SU-DHL-6 (cell line): ENCODE data around the gene MTF1.
"Not testable (repeated sequence)": the region's sequence is repeated elsewhere in the genome, so short reads cannot be mapped to it uniquely, and the experiment has no call there.

Source experiments
- H2AFZ ChIP-seq: fragments of 200-600 bp; sonication (generic); 2 replicates; pipeline ENCODE4 v1.6.1; 2014; ENCODE audit warnings: low read depth, mild to moderate bottlenecking, moderate library complexity, mixed read lengths, antibody characterized with exemption, low read length; ENCODE audit not compliant: severe bottlenecking
- H3F3A ChIP-seq: fragments of 200-600 bp; shearing (Covaris generic); 2 replicates; pipeline ENCODE4 v1.6.0; 2016; ENCODE audit warnings: antibody characterized with exemption, mild to moderate bottlenecking; ENCODE audit not compliant: insufficient read depth
- H3K27ac ChIP-seq: fragments of 200-600 bp; sonication (generic); 2 replicates; pipeline ENCODE4 v1.5.1; 2016; ENCODE audit warnings: low read depth, mild to moderate bottlenecking, low read length, moderate library complexity, mixed read lengths
- H3K27me3 ChIP-seq: fragments of 200-600 bp; sonication (generic), shearing (Covaris generic); 2 replicates; pipeline ENCODE4 v1.6.0; 2014; ENCODE audit warnings: mild to moderate bottlenecking, low read length
- H3K36me3 ChIP-seq: fragments of 200-600 bp; sonication (generic); 2 replicates; pipeline ENCODE4 v1.6.1; 2014; ENCODE audit warnings: mild to moderate bottlenecking, low read length, mixed read lengths
- H3K4me2 ChIP-seq: fragments of 300-600, 200-600 bp; shearing (Covaris generic), sonication (generic); 2 replicates; pipeline ENCODE4 v1.6.0; 2014; ENCODE audit warnings: low read length, low read depth, mild to moderate bottlenecking; ENCODE audit not compliant: poor library complexity, severe bottlenecking
- H3K4me3 ChIP-seq: fragments of 200-600 bp; sonication (generic); 2 replicates; pipeline ENCODE4 v1.5.1; 2014; ENCODE audit warnings: antibody characterized with exemption, low read length, mild to moderate bottlenecking, mixed read lengths; ENCODE audit not compliant: insufficient read depth, poor library complexity, severe bottlenecking
- H3K79me2 ChIP-seq: fragments of 200-600 bp; sonication (generic); 2 replicates; pipeline ENCODE4 v1.6.1; 2014; ENCODE audit warnings: mild to moderate bottlenecking, low read length, moderate library complexity; ENCODE audit not compliant: insufficient read depth
- H3K9ac ChIP-seq: fragments of 200-600 bp; sonication (generic); 2 replicates; pipeline ENCODE4 v1.7.0; 2014; ENCODE audit warnings: mild to moderate bottlenecking, low read length
- H3K9me2 ChIP-seq: fragments of 200-600 bp; sonication (generic); replicated peaks from 2 replicates; pipeline ENCODE4 v1.6.1; 2014; ENCODE audit warnings: low read length; ENCODE audit not compliant: insufficient read depth
- H3K9me3 ChIP-seq: fragments of 200-600 bp; sonication (generic); 2 replicates; pipeline ENCODE4 v1.6.1; 2014; ENCODE audit warnings: low read length, mixed read lengths; ENCODE audit not compliant: insufficient read depth
- H4K20me1 ChIP-seq: fragments of 200-600 bp; sonication (generic); 2 replicates; pipeline ENCODE4 v1.6.1; 2014; ENCODE audit warnings: low read depth, mild to moderate bottlenecking, antibody characterized with exemption, low read length, moderate library complexity, mixed read lengths
- EZH2phosphoT487 ChIP-seq: fragments of 200-600 bp; sonication (generic), shearing (Covaris generic); conservative IDR thresholded peaks from 2 replicates; pipeline ENCODE4 v1.6.1; 2018; ENCODE audit warnings: mild to moderate bottlenecking, antibody characterized with exemption, low read length, moderate library complexity, mixed read lengths
- TF ChIP-seq, protein P1 (sequence below): fragments of 200-600 bp; sonication (generic); IDR thresholded peaks from one replicate; pipeline ENCODE4 v1.5.1; 2017; ENCODE audit warnings: antibody characterized with exemption, mild to moderate bottlenecking, low read length, moderate library complexity; ENCODE audit not compliant: insufficient read depth, poor library complexity, severe bottlenecking

Gene MTF1

DNA sequence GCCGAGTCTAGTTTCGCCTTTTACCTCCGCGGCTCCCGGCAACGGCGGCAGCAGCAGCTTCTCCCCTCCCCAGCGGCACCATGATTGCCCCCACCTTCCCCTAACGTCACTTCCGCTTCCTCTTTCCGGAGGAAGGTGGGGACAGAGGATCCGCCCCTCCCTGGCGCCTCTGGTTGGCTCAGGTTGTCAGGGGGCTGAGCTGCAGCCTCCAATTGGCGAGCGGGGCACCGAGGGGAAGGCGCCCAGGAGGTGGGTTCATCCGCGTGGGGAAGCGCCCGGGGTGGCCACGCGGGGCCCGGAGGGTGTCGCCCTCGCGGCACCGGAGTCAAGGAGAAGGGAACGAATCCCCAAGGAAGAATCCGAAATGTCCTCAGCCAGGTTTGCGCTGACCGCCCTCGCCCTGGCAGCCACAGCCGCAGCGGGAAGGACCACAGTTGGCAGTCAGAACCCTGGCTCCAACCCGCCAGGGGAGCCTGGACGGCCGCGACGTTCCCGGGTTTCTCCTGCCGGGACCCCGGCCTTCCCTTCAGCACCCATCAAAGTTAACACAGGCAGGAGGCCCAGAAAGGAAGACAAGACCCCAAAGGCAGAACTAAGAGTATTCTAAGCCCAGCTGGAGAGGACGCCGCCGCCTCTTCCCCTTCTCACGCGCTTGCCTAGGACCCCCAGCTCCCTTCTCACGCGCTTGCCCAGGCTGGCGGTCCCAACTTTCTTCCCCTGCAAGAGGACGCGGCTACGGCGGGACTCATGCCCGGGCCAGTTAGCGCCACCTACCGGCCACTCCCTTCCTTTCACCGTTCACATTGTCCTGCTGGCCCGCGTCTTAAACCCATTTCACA, at the start of gene MTF1:
Gene MTF1, minus strand, starts transcription at position 86 of the 839 bp plus-strand sequence. CDS start 1,934 bp downstream, outside the sequence.
- peak within 1 kb of the TSS; percentile 40 for H2AFZ ChIP-seq
- H3K27me3 ChIP-seq, result no peaks in the 10 kb centered on the region
- peak within 1 kb of the TSS; percentile 53 for H3K27ac ChIP-seq
- H3K4me2 ChIP-seq, result peak within 1 kb of the TSS; percentile 81
- TF ChIP-seq, protein P1, sequence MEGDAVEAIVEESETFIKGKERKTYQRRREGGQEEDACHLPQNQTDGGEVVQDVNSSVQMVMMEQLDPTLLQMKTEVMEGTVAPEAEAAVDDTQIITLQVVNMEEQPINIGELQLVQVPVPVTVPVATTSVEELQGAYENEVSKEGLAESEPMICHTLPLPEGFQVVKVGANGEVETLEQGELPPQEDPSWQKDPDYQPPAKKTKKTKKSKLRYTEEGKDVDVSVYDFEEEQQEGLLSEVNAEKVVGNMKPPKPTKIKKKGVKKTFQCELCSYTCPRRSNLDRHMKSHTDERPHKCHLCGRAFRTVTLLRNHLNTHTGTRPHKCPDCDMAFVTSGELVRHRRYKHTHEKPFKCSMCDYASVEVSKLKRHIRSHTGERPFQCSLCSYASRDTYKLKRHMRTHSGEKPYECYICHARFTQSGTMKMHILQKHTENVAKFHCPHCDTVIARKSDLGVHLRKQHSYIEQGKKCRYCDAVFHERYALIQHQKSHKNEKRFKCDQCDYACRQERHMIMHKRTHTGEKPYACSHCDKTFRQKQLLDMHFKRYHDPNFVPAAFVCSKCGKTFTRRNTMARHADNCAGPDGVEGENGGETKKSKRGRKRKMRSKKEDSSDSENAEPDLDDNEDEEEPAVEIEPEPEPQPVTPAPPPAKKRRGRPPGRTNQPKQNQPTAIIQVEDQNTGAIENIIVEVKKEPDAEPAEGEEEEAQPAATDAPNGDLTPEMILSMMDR, result peak; percentile 89
- TF ChIP-seq EZH2phosphoT487, result no peak
- 0 out of 2 replicates have a peak, but pooled peaks cover 17% of the 10 kb centered on the region for H3F3A ChIP-seq
- peak within 1 kb of the TSS; percentile 84 for H3K9ac ChIP-seq
- peak within 1 kb of the TSS; percentile 91 for H3K4me3 ChIP-seq
- no peaks in the 10 kb centered on the region for H3K9me2 ChIP-seq
- peaks cover 38% of the 10 kb centered on the region for H3K79me2 ChIP-seq
- H3K9me3 ChIP-seq, result no peaks in the 10 kb centered on the region
- H4K20me1 ChIP-seq, result no peaks in the 10 kb centered on the region; the same call in 1 of the 2 replicates
- H3K36me3 ChIP-seq, result 0 out of 2 replicates have a peak, but pooled peaks cover 5% of the 10 kb centered on the region

DNA sequence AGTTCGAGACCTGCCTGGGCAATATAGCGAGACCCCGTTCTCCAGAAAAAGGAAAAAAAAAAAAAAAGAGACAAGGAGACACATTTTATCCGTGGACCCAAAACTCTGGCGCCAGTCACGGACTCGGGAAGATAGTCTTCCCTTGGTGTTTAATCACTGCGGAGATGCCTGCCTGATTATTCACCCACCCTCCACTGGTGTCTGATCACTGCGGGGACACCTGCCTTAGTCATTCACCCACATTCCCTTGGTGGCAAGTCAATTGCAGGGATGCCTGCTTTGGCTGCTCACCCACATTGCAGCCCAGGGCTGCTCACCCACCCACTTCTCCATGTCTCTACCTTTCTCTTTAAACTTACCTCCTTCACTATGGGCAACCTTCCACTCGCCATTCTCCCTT, 49.1 kb upstream of the MTF1 start:
- not testable (repeated sequence) for H3K27ac ChIP-seq, H3K9me2 ChIP-seq, H3K9ac ChIP-seq, H3K4me2 ChIP-seq, H3K4me3 ChIP-seq, H4K20me1 ChIP-seq, H3K27me3 ChIP-seq, H3F3A ChIP-seq, H2AFZ ChIP-seq
- H3K79me2 ChIP-seq, result peaks cover 82% of the 10 kb centered on the region
- H3K9me3 ChIP-seq, result peaks cover 23% of the 10 kb centered on the region; the same call in 1 of the 2 replicates
- peaks cover 32% of the 10 kb centered on the region for H3K36me3 ChIP-seq

DNA sequence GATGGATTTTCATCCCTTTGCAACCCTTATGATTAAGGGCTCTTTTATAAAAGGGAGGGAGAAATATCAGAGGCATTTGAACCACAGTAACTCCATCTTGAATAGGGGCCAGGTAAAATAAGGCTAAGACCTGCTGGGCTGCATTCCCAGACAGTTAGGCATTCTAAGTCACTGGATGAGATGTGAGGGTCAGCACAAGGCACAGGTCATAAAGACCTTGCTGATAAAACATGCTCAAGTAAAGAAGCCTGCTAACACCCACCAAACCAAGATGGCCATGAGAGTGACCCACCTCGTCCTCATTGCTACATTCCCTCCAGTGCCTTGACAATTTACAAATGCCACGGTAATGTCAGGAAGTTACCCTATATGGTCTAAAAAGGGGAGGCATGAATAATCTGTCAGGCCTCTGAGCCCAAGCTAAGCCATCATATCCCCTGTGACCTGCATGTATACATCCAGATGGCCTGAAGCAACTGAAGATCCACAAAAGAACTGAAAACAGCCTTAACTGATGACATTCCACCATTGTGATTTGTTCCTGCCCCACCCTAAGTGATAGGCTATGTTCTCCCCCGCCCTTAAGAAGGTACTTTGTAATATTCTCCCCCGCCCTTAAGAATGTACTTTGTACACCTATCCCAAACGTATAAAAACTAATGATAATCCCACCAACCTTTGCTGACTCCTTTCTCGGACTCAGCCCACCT, 48.2 kb upstream of the MTF1 start:
- H3K79me2 ChIP-seq, result peaks cover 80% of the 10 kb centered on the region
- not testable (repeated sequence) for H3K27me3 ChIP-seq

DNA sequence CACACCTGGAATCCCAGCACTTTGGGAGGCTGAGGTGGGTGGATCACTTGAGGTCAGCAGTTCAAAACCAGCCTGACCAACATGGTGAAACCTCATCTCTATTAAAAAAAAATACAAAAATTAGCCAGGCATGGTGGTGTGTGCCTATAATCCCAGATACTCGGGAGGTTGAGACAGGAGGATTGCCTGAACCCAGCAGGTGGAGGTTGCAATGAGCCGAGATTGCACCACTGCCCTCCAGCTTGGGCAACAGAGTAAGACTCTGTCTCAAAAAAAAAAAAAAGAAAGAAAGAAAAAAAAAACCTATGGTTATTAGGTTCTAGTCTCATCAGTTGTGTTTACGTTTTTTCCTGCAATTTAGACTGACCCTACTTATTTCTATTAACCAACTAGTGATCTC, 47.2 kb upstream of the MTF1 start:
- H3K9me2 ChIP-seq, H4K20me1 ChIP-seq, H3K27me3 ChIP-seq, H3K4me2 ChIP-seq, H2AFZ ChIP-seq, H3F3A ChIP-seq, H3K9ac ChIP-seq, H3K4me3 ChIP-seq, H3K27ac ChIP-seq: not testable (repeated sequence)
- H3K9me3 ChIP-seq, result peaks cover 18% of the 10 kb centered on the region; the same call in 1 of the 2 replicates
- peaks cover 79% of the 10 kb centered on the region for H3K79me2 ChIP-seq
- H3K36me3 ChIP-seq, result peaks cover 22% of the 10 kb centered on the region

More for the DNA sequence above, 48.2 kb upstream of the MTF1 start:
- not testable (repeated sequence) for H4K20me1 ChIP-seq, H3K4me3 ChIP-seq, H3F3A ChIP-seq, H3K9me2 ChIP-seq, H3K9ac ChIP-seq, H2AFZ ChIP-seq, H3K4me2 ChIP-seq, H3K27ac ChIP-seq
- Histone ChIP-seq H3K36me3 (peaks cover 32% of the 10 kb centered on the region), H3K9me3 (peaks cover 23% of the 10 kb centered on the region; the same call in 1 of the 2 replicates)
